ENCODE results near the gene ZNF407. TPM values are rescaled to one million over a fixed set of nuclear protein-coding genes. Genes with fewer than 3 reads are reported as not detected.

The ZNF407 gene
- total RNA-seq, 1 donor from 2014 or later: 14.2 TPM

- H3K4me3 Mint-ChIP-seq (ENCODE audit: unreplicated experiment): no peak overlapping the region
- no peak overlapping the region for H3K27ac Mint-ChIP-seq (ENCODE audit: unreplicated experiment)
- DNase-seq (ENCODE audit: extremely low spot score, unreplicated experiment): no peak
- H3K36me3 Mint-ChIP-seq (ENCODE audit: unreplicated experiment): peaks cover 4% of the 10 kb centered on the region
- no peaks in the 10 kb centered on the region for H3K27me3 Mint-ChIP-seq (ENCODE audit: unreplicated experiment)
- no peaks in the 10 kb centered on the region for H3K9me3 Mint-ChIP-seq (ENCODE audit: unreplicated experiment)
- no peak for TF ChIP-seq CTCF (IDR thresholded peaks at IDR 0.05)
- H3K4me1 Mint-ChIP-seq (ENCODE audit: unreplicated experiment): peaks cover 16% of the 10 kb centered on the region
Observed at GRCh38 chr18:75066021-75066880, 468.6 kb downstream of the ZNF407 start.

- no peak for TF ChIP-seq CTCF (IDR thresholded peaks at IDR 0.05)
- DNase-seq (ENCODE audit: extremely low spot score, unreplicated experiment): no peak
- no peak overlapping the region for H3K27ac Mint-ChIP-seq (ENCODE audit: unreplicated experiment)
- H3K36me3 Mint-ChIP-seq (ENCODE audit: unreplicated experiment): peaks cover 4% of the 10 kb centered on the region
- no peaks in the 10 kb centered on the region for H3K9me3 Mint-ChIP-seq (ENCODE audit: unreplicated experiment)
- peaks cover 17% of the 10 kb centered on the region for H3K4me1 Mint-ChIP-seq (ENCODE audit: unreplicated experiment)
- no peaks in the 10 kb centered on the region for H3K27me3 Mint-ChIP-seq (ENCODE audit: unreplicated experiment)
- no peak overlapping the region for H3K4me3 Mint-ChIP-seq (ENCODE audit: unreplicated experiment)
Observed at GRCh38 chr18:75066936-75067335, 469.3 kb downstream of the ZNF407 start.

GRCh38 chr18:75067996-75068645 is 470.5 kb downstream of the ZNF407 start:
- H3K9me3 Mint-ChIP-seq (ENCODE audit: unreplicated experiment): no peaks in the 10 kb centered on the region
- peak; percentile 77 for DNase-seq (ENCODE audit: extremely low spot score, unreplicated experiment)
- no peak overlapping the region for H3K4me3 Mint-ChIP-seq (ENCODE audit: unreplicated experiment)
- H3K27ac Mint-ChIP-seq (ENCODE audit: unreplicated experiment): no peak overlapping the region
- no peak for TF ChIP-seq CTCF (IDR thresholded peaks at IDR 0.05)
- H3K27me3 Mint-ChIP-seq (ENCODE audit: unreplicated experiment): no peaks in the 10 kb centered on the region
- H3K4me1 Mint-ChIP-seq (ENCODE audit: unreplicated experiment): peaks cover 17% of the 10 kb centered on the region
- peaks cover 4% of the 10 kb centered on the region for H3K36me3 Mint-ChIP-seq (ENCODE audit: unreplicated experiment)

GRCh38 chr18:75068682-75069435 is 471.2 kb downstream of the ZNF407 start:
- Mint-ChIP-seq H3K4me1 (ENCODE audit: unreplicated experiment) (peaks cover 17% of the 10 kb centered on the region), H3K9me3 (ENCODE audit: unreplicated experiment) (no peaks in the 10 kb centered on the region), H3K27ac (ENCODE audit: unreplicated experiment) (no peak overlapping the region), H3K4me3 (ENCODE audit: unreplicated experiment) (no peak overlapping the region), H3K27me3 (ENCODE audit: unreplicated experiment) (no peaks in the 10 kb centered on the region), H3K36me3 (ENCODE audit: unreplicated experiment) (peaks cover 4% of the 10 kb centered on the region)
- no peak for TF ChIP-seq CTCF (IDR thresholded peaks at IDR 0.05)
- peak; percentile 75 for DNase-seq (ENCODE audit: extremely low spot score, unreplicated experiment)
